HG03575 (cell line): Measurements from ENCODE around the gene ROR1.
"Not testable (repeated sequence)": the region's sequence is repeated elsewhere in the genome, so short reads cannot be mapped to it uniquely, and the experiment has no call there.

Source experiments
- ATAC-seq: cut with Tn5 transposase; IDR thresholded peaks from one replicate; pipeline ENCODE4 v1.9.1; 2021; ENCODE audit not compliant: unreplicated experiment, insufficient number of reproducible peaks, low FRiP score; ENCODE audit errors: extremely low read depth

ROR1 gene

DNA sequence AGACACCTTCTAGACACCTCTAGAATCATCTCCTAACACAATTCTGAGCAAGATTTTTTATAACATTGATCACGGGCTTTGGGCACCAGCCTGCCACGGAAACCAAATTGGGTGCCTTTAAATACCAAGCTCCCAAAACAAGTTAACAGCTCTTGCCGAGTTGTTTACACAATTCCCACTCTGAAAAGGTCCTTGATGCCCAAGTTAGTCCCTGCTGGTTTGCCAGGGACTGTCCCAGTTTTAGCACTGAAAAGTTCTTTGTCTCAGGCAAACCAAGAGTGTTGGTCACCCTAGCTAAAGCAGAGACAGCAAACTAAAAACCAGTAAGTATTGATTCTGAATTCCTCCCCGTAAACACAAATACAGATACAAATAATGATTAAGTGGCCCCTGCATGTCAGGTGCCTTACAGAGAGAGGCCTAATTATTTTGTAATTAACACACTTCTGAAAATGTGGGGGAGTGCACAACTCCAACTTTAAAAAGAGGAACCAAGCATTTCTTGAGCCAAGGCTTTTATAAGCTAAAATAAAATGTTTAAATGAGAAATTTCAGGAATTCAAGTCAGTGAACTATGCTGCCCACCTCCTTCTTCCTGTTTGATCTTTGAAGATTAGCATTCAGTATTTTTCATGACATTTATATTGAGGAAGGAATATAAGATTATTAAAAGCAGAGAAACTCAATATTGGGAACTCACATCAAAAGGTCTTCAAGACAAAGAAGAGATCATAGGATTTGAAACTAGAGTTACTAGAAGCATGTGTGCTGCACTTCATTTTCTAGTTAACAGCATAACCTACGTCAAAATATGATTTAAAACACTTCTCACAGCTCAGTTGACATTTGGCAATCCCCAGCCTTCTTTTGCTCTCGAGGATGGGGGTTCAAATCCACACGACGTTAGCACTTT lies 420.6 kb downstream of the ROR1 start:
- no peak for ATAC-seq

DNA sequence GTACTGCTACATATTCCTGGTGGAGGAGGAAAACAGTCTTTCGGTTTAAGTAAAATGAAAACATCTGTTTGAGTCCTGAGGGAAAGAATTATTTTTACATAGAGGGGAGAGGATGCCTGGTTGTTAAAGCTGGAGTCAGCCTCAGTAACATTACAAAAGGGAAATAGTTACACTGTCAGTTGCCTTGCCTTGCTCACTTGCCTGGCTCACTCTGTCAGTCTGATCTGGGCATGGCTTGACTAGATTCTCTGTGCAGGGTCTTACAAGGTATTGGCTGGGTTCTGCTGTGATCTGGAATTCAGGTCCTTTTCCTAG lies 421.2 kb downstream of the ROR1 start:
- no peak for ATAC-seq

DNA sequence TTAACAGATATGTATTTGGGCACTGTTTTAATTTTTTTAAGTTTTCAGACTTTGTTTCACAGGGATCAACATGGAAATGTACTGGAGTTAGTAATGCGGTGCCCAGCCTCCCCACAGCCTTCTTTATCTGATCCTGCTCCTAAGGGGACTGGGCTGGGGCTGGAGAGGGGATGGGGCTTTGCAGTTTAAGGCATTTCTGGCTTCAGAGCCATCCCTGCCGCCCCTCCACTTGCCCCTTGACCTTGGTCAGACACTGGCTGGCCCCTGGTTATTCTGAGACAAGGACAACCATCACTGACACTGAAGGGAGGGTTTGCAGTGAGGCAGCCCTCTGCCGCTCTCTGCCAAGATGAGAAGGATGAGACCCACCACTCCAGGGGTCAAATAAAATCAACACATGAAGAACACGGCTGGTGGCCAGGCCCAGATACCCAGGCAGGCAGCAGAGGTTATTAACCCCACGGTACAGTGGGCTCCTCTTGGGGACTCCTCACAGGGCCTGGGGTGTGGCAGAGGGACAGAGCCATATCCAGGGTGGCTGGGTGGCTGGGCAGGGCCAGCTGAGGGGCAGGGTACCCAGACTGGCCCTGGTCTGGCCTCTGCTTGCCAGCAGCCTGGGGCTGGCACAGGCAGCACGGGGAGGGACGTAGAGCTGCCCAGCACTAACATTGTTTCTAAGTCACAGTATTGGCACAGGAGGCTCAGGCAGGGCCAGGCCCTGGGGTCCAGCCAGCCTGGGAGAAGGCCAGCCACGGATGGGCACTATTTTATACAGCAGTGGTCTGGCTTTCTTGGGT lies 422.5 kb downstream of the ROR1 start:
- ATAC-seq, result no peak

DNA sequence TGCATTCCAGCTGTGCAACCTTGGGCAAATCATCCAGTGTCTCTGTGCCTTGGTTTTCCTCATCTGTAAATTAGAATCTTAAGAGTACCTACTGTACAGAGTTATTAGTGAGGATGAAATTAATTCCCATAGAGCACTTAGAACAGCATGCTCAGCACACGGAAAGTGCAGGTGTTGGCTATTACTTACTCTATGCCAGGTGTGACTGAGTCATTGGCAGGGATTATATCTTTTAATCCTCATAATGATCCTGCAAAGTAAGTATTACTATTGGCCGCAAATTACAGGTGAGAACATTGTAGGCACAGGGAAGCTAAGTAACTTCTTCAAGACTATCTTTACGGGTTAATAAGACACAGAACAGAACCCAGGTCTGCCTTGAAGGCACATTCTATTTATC lies 423.3 kb downstream of the ROR1 start:
- no peak for ATAC-seq

DNA sequence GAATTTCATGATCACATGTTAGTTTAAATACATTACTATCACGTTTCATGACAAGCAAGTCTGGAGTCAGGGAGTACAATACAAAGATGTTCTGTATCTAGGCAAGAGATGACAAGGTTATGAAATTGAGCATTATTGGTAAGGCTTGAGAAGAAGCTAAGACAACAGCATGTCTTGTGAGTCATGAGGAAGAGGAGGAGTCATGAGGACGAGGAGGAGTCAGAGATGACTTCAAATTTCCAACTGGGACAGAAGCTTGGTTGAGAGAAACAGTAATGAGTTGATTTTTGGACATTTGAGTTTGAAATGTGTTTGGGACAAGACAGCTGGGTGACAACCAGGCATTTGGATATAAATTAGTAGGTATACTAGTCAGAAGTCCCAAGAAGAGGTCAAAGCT lies 425.3 kb downstream of the ROR1 start:
- no peak for ATAC-seq

DNA sequence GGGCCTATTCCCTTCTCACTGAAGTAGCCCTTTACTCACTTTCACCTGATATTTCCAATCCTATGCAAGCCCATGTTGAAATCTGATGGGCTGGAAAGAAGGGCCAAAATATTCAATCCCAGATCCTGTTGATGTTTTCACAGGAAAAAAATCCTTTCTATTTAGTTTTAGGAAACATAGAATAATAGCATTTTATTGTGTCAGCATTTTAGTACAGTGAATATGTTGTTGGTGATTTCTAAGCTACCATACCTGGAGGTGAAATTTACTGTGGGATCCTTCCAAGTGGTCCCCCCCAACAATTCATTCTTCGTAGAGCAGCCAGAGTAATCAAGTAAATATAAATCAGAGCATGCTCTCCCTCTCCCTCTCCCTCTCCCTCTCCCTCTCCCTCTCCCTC lies 426.2 kb downstream of the ROR1 start:
- no peak for ATAC-seq

DNA sequence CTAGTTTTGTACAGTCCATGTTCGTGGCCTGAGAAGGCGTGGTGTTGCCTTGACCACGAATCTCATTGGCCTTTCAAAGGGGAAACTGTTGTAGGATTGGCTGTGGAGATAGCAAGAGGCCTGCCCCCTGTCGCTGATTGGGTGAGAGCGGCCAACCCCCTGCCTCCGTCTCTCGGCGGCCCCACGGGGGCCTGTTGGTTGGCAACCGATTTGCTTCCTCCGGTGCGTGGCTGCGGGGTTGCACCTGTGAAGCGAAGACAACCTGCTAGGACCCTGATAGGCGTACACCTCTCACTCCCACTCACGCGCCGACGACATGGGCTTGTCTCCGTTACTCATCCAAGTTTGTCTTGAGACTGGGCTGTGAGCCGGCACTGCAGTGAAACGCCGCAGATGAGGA lies 429.6 kb downstream of the ROR1 start, which contains the start of gene UBE2U:
TSS of gene UBE2U (plus strand) at position 204 of the 400 bp plus-strand sequence. CDS start 428 bp downstream, outside the sequence.
- ATAC-seq, result no peak

DNA sequence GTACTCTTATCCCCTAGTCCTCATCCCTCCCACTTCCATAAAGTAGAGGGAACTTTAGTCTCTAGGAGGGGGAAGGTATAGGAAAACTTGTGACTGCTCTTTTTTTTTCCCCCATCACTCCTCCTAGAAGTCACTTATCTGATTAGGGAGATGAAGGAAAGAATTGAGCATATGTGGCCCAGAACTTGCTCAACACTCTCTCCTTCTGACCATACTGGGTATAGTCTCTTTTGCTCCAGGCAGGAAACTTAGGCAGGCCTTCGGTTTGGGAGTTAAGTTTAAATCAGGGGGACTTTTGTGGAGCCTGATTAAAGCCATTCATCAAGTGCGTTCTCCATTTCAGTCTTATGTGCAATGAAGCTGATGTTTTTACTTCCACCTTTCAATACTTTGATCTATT lies 435.4 kb downstream of the ROR1 start:
- ATAC-seq, result no peak

DNA sequence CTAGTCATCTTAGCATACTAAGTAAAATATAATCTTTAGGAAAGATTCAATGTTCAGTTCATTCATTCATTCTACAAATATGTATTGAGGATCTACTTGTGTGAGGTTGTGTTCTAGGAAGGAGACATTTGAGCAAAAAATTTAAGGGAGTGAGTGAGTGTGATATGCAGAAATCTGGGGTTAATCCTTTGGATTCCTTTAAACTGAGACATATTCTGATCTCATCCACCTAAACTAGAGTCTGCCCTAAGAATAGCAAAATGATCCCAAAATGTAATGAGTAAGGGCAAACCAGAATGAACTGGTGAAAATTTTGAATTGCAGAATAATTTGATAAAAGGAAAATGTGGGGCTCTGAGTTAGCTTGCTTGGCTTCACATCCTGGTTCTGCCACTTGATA lies 438.2 kb downstream of the ROR1 start:
- ATAC-seq, result no peak

DNA sequence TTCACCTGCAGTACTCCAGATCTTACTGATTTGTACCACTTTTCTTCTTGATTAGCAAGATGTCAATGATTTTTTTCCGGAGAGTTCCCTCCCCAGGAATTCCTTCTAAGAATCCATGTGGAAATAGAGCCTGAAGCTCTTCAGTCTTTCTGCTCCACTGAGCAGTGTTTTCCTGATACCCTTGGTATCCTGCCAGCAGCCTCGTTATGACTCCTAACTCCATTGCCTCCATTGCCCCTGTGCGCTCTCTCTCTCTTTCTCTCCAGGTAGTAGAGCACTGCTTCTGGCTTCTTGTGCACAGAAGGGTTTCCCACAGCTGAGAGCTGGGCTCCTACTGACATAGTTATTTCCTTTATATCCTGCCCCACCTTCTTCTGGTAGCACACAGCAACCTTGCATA lies 441.8 kb downstream of the ROR1 start:
- no peak for ATAC-seq

DNA sequence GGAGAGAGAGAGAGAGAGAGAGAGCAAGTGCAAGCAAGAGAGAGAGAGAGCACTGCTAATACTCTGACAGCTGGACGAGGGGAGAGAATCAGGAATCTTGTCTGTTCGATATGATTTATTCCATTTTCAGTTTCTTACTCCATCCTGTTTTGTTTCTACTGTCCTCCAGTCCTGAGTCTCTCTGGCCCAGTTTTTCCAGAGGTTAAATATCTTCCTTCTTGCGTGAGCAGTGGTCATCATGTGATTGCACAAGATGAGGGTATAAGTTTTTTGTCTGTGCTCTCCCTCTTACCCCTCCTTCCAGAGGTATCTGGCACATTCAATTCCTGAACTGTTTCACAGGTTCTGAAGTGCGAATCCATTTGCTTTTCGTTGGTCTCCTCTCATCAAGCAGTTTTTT lies 446.4 kb downstream of the ROR1 start:
- ATAC-seq, result no peak

DNA sequence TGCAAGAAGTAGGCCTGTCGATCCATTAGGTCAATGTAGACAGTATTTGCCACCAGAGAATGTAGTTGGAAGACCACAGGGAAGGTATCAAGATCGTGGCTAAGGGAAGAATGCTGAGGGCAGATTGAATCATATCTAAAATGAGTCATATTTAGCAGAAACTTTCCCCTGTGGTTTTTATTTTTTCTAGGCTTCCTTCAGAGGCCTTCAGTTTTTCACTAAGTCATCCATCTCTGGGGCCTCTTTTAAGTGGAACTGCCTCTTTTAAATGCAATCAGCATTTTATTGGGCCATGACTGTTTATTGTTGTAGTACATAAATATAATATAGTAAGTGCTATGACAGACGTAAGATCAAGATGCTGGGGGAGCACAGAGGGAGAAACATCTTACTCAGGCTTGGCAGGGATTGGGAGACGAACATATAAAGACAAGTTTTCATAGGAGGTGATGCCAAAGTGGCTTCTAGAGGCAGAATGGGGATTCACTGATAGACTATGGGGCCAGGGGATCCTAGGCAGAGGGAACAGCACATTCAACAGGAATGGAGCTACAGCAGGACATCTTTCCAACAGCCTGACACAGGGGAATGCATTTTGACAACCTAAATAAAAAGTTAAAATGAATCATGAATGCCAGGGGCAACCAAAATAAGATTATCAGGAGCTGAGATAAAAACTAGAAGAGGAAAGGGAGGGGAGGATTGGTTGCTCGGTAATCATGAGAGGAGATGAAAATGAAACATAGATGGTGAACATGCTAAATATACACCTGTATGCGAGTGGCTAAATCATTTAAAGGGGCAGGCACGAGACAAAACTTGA lies 449.7 kb downstream of the ROR1 start:
- ATAC-seq, result peak; percentile 77

DNA sequence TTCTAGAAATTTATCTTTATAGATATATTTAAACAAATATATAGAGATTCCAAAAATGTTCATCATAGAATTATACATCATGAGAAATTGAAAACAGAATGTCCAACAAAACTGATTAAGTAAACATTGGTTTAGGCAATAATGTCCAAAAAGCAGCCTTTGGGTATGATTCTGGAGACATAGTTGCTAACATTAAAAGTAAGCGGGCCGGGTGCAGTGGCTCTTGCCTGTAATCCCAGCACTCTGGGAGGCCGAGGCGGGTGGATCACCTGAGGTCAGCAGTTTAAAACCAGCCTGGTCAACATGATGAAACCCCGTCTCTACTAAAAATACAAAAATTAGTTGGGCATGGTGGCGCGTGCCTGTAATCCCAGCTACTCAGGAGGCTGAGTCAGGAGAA lies 450.4 kb downstream of the ROR1 start:
- ATAC-seq, result not testable (repeated sequence)

DNA sequence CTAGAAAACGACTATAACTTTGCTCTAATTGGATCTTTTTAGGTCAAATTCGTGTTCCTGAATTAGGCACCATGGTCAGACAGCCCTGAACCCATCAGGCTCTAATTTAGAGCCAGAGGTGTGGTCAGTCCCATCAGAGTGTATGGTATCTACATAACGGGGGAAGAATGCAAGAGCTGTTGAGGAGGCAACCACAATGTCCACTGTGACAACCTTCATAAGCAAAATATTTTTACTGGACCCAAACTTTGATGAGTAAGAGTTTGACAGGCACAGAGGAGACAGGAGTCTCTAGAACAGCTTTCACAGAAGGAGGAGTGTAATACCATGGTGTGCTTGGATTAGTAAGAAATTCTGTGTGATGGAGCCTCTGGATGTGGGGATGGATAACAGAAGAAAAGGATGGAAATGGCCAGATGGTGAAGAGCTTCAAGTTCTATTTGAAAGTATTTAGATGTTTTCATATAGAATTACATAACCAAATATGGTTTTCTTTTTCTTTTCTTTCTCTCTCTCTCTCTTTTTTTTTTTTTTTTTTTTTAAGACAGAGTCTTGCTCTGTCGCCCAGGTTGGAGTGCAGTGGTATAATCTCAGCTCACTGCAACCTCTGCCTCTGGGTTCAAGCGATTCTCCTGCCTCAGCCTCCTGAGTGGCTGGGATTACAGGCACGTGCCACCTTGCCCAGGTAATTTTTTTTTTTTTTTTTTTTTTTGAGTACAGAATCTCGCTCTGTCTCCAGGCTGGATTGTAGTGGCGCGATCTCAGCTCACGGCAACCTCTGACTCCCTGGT lies 454.5 kb downstream of the ROR1 start:
- ATAC-seq, result no peak

DNA sequence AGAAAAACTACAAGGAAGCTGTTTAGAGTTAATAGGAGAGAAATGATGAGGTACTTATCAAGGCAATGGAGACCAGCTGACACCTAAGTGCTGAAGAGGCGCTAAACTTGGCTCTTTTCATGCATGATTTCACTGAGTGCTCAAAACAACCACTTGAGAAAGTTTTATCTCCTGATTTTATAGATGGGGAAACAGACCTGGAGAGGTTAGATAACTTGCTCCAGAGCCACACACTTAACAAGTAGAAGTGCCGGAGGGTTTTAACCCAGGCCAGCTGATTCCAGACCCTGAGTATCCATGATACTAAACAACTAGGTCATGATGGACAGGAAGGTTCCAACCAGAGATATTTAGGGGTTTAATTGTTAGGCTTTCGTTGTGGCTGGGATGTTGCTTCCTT lies 455.5 kb downstream of the ROR1 start:
- no peak for ATAC-seq
